GM20000 (cell line): Measurements from ENCODE around the gene TRMT61B.

ENCODE experiments used
- DNase-seq: peaks from one replicate; pipeline ENCODE4 v3.0.0; 2012; ENCODE audit warnings: low spot score
- CTCF ChIP-seq: IDR thresholded peaks from 2 replicates; pipeline ENCODE4 v1.5.1; 2012; ENCODE audit warnings: mild to moderate bottlenecking, control low read depth; ENCODE audit errors: extremely low read depth, missing control alignments

TRMT61B gene

GRCh38 chr2:28904802-28905457, 34.8 kb upstream of the TRMT61B start:
- no peak for TF ChIP-seq CTCF
- DNase-seq, result no peak

- DNase-seq, result no peak
- no peak for TF ChIP-seq CTCF
Measured at GRCh38 chr2:28904295-28904694, 34.2 kb upstream of the TRMT61B start.

GRCh38 chr2:28902584-28902983, 32.5 kb upstream of the TRMT61B start:
- TF ChIP-seq CTCF, result no peak
- no peak for DNase-seq

GRCh38 chr2:28901841-28902240, 31.7 kb upstream of the TRMT61B start:
- no peak for TF ChIP-seq CTCF
- no peak for DNase-seq

GRCh38 chr2:28901202-28901601, 31.1 kb upstream of the TRMT61B start:
- no peak for TF ChIP-seq CTCF
- no peak for DNase-seq

- TF ChIP-seq CTCF, result no peak
- DNase-seq, result no peak
Measured at GRCh38 chr2:28898048-28898447, 27.9 kb upstream of the TRMT61B start.

- TF ChIP-seq CTCF, result no peak
- DNase-seq, result no peak
Measured at GRCh38 chr2:28896906-28897305, 26.8 kb upstream of the TRMT61B start.
